KBM-7 (cell line): ENCODE data around the gene CCDC107.

ENCODE experiments used
- DNase-seq: peaks from one replicate; pipeline ENCODE4 v3.0.0-alpha.2; 2015
- in situ Hi-C: fragments of 300-500 bp; cut with MboI; formaldehyde crosslinking; loops from 2 replicates; pipeline ENCODE4 v1.14.3; 2020; ENCODE audit warnings: low sequenced_read_pairs, low pct_unique_long_range_greater_than_20kb, mixed read lengths

CCDC107 gene

DNA sequence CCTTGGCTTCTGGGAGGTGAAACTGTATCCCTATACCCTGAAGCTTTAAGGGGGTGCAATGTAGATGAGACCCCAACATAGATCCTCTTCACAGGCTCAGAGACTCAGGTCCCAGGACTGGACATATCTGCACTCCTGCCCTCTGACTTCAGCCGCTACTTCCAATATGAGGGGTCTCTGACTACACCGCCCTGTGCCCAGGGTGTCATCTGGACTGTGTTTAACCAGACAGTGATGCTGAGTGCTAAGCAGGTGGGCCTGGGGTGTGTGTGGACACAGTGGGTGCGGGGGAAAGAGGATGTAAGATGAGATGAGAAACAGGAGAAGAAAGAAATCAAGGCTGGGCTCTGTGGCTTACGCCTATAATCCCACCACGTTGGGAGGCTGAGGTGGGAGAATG is 21.0 kb downstream of the CCDC107 start:
- in situ Hi-C loops: no loop called here
- no peak for DNase-seq

DNA sequence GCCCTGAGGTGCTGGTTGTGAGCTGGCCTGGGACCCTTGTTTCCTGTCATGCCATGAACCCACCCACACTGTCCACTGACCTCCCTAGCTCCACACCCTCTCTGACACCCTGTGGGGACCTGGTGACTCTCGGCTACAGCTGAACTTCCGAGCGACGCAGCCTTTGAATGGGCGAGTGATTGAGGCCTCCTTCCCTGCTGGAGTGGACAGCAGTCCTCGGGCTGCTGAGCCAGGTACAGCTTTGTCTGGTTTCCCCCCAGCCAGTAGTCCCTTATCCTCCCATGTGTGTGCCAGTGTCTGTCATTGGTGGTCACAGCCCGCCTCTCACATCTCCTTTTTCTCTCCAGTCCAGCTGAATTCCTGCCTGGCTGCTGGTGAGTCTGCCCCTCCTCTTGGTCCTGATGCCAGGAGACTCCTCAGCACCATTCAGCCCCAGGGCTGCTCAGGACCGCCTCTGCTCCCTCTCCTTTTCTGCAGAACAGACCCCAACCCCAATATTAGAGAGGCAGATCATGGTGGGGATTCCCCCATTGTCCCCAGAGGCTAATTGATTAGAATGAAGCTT is 21.8 kb downstream of the CCDC107 start:
- in situ Hi-C loops: no loop called here
- no peak for DNase-seq

DNA sequence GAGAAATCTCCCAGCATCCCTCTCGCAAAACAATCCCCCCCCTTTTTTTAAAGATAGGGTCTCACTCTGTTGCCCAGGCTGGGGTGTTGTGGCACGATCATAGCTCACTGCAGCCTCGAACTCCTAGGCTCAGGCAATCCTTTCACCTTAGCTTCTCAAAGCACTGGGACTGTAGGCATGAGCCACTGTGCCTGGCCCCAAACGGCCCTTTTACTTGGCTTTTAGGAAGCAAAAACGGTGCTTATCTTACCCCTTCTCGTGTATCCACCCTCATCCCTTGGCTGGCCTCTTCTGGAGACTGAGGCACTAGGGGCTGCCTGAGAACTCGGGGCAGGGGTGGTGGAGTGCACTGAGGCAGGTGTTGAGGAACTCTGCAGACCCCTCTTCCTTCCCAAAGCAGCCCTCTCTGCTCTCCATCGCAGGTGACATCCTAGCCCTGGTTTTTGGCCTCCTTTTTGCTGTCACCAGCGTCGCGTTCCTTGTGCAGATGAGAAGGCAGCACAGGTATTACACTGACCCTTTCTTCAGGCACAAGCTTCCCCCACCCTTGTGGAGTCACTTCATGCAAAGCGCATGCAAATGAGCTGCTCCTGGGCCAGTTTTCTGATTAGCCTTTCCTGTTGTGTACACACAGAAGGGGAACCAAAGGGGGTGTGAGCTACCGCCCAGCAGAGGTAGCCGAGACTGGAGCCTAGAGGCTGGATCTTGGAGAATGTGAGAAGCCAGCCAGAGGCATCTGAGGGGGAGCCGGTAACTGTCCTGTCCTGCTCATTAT is 22.4 kb downstream of the CCDC107 start:
- no peak for DNase-seq
- in situ Hi-C loops: no loop called here

DNA sequence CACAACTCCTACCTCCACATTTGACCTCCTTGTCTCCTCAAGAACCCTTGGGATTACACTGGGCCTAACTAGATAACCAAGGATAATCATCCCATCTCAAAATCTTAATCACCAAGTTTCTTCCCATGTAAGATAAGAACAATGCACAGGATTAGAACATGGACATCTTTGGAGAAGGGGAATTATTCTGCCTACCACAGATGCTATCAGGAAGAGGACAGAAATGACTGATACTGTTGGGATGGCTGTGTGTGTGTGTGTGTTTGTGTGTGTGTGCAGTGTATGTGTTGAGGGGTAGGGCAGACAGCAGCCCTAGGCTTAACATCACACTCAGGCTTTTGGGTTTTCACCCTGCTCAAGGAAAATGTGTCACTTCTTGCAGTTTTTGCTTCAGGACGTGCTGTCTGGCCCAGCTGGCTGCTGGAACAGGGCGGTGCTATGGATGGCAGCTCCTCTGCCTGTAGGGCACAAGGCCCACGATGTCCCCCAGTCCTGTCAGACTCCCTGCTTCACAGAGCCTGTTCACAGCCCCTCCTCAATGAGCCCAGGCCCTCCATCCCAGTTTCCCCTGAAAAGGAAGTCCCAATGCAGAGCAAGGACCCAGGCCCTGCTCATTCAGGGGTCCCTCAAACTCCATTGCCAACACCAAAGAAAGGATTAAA is 23.4 kb downstream of the CCDC107 start:
- DNase-seq: no peak
- in situ Hi-C loops: no loop called here

DNA sequence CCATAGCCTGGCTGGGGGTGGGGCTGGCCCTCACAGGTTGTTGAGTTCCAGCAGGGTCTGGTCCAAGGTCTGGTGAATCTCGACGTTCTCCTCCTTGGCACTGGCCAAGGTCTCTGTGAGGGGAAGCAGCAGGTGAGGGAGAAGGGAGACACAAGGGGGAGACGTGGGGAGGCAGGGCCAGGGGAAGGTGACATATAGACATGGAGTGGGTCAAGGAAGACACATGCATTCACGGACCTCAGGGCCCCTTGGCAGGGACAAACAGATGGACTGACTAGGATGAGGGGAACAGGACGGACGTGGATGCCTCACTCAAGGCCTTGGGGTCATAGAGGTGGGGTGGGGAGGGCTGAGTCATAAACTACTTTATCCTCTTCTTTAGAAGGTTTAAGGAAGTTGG is 24.0 kb downstream of the CCDC107 start:
- no peak for DNase-seq
- in situ Hi-C loops: no loop called here

DNA sequence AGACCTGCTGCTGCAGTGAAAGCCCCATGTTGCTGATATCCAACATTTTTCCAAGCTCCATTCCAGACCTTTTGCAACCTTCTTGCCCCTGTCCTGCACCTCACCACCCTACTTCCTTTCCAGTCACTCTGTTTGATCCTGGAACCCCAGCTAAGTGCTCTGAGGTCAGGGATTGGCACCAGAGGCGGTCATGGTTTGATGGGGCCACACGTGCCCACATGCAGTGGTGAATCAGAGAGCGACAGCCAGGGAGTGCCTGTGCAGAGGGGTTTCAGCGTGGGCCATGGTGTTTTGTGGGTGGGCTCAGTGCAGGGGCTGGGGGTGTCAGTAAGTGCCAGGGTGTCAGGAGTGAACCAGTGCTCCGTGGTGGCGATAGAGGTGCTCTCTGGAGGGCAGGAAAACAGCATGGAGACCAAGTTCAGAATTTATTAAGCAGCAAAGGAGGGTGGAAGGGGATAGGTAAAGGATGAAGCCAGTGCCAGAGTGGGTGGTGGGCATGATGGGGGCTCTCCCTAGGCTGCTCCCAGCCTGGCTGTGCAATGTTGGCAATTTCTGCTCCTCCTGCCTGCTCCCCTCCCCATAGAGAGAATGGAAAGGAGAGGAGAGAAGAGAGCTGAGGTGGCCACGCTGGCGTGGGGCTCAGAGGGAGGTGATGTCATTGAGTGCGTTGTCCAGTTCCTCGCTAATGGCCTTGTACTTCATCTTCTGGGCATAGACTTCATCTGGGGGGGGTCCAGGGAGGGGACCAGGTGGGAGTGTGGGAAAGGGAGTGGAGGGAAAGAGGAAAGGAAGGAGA is 24.6 kb downstream of the CCDC107 start:
- in situ Hi-C loops: no loop called here
- DNase-seq: no peak

DNA sequence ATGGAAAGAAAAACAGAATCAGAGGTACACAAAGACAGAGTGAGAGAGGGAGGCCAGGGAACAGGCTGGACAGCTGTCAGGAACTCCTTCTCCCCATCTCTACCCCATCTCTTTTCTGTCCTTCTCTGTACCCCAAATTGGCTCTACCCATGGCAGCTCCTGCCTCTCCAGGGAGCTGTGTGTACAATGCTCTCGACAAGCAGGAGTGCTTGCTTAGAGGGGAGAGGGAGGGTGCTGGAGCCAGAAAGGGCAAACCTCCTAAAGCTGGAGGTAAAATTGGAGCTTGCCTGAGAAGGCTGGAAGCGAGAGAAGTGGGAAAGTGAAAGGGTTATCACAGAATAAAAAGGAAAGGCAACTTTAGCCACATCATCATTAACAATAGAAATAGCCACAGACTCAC is 25.2 kb downstream of the CCDC107 start:
- in situ Hi-C loops: no loop called here

DNA sequence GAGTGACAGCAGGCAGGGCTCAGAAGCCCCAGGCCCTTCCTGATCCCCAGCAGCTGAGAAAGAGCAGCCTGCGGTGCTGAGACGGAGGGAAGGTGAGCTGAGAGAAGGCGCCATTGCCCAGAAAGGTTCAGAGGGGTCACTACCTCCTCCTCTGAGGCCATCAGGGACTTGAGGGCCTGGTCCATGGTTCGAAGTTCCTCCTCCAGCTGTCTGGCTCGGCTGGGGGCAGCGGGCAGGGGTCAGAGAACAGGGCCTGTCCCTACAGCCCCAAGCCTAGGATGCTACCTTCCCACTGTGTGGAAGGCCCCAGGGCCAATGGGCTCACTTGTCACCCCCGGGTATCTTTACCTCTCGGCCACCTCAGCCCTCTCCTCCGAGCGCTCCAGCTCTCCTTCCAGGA is 26.8 kb downstream of the CCDC107 start:
- in situ Hi-C loops: no loop called here

More for the DNA sequence above, 25.2 kb downstream of the CCDC107 start:
- DNase-seq: no peak

DNA sequence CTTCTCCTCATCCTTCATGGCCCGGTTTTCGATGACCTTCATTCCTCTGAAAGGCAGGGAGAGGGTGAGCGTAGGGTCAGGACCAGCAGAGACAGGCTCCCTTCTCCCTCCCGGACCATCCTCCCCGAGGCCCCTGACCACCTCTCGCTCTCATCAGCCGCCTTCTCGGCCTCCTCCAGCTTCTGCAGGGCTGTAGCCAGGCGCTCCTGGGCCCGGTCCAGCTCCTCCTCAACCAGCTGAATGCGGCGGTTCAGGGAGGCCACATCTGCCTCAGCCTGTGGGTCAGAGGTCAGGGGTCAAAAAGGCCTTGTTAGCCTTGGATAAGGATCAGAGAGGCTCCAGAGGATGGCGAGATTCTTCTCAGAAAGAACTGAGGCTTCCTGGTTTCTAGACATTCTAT is 27.4 kb downstream of the CCDC107 start:
- no peak for DNase-seq
- in situ Hi-C loops: no loop called here

More for the DNA sequence above, 26.8 kb downstream of the CCDC107 start:
- DNase-seq: no peak

DNA sequence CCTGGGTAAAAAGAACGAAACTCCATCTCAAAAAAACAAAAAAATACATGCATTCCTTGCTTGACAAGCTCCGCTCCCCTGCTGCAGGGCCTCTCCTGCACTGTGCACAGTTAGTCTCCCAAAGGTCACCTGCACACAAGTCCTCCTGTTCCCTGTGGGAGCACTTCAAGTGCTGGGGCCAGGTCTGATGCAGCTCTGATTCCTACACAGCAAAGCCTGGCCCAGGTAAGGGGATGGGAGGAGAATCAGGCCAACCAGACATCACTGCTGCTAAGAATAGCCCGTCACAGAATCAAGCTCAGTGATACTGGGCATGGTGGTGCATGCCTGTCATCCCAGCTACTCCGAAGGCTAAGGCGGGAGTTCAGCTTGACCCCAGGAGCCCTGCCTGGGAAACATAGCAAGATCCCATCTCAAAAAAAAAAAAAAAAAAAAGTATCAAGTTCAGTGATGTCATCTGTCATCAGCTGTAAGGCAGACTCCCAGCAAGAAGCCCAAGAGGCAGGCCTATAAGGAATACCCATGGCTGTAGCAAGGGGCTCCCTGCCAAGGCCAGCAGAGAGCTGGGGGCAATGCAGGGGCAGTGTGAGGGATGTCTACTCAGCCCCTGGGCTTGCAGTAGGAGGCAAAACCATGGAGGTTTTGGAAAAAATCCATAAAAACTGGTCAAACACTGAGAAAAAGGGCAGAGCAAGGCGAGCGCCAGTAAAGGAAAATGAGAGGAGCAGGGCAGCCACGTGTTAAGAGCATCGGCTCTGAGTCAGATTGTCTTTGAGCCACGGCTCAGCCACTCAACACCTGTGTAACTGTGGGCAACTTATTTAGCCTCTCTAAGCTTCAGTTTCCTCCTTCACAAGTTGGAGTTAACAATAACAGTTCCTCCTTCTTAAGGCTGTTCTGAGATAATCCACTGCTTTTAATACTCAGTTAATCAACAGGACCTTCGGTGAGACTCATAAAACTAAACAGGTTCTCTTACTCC is 28.4 kb downstream of the CCDC107 start:
- in situ Hi-C loops: no loop called here
- no peak for DNase-seq

DNA sequence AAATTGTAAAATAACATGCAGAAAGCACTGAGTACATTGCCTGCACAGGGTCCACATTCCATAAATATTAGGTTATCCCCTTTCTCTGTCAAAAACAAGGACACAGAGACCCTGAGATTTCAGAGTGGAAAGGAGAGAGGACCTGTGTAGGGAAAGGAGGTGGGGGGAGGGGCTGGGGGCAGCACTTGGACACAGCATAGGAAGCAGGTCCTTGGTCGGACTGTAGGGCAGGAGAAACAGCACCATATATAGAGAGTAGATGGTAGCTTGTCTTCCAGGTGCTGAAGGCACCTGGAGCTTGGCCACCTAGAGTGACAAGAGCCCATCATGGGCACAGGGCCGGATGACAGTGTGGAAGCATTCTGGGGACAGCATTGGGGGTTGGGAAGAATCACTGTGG is 29.2 kb downstream of the CCDC107 start:
- no peak for DNase-seq
- in situ Hi-C loops: no loop called here

DNA sequence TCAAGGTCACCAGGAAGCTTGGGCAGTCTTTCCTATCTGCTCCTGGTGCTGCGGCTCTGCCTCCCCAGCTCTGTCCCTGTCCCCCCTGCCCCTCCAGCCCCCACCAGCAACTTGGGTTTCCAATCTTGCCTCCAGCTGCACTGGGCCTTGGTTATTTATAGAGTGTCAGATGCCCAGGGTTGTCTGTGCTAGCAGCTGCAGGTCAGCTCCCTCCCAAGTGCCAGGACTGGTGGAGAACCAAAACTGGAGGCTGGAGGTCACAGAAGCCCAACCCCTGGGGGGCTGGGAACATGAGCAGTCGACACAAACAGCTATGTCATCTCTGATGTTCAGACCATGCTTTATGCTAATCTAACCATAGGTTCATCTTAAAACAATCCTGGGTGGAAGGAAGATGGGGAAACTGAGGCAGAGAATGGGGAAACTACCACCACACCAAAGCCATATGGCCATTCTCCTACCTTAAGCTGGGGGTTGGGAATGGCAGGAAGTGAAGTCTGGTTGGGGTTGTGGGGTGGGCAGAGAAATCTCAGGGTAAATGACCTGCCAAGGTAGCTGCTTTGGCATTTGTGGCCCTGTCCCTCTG is 30.0 kb downstream of the CCDC107 start:
- no peak for DNase-seq
- in situ Hi-C loops: no loop called here

DNA sequence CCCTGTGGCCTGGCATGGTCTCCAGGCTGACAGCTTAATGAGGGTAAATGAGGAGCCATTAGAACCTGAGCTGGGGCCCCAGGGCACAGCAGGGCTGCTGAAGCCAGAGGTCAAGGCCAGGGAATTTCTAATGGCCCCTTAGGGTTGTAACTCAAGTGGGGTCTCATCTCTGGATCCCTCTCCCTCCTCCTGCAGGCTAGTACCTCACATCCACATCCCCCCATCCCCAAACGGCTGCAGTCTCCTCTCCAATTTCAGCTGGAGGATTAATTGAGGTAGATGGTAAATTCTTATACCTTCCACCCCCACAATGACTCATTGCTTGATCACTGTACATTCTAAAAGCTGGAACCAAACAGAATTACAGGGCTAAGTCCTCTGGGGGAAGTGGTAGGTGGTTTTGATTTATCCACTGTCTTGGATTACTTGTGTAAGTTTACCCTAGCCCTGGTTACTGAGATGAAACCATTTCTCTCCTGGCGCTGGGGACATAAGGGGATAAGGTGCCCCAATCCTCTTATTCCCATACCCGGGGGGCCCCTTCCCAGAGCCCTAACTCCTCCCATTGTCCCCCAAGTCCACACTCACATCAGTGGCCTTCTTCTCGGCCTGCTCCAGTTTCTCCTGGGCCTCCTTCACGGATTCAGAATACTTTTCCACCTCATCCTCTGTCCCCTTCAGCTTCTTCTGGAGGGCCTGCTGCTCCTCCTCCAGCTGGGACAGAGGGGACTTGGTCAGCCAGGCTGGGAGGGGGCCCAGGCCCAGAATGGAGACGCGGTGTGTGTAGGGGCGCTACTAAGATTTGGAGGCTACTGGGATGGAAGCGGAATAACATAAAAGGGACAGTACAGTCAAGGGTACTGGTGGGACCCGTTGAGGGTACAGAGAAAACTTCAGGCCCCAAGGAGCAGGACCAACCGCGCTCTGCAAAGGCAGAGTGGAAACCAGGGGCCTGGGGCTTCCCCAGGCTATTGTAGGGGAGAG is 30.8 kb downstream of the CCDC107 start:
- in situ Hi-C loops: no loop called here
- no peak for DNase-seq

DNA sequence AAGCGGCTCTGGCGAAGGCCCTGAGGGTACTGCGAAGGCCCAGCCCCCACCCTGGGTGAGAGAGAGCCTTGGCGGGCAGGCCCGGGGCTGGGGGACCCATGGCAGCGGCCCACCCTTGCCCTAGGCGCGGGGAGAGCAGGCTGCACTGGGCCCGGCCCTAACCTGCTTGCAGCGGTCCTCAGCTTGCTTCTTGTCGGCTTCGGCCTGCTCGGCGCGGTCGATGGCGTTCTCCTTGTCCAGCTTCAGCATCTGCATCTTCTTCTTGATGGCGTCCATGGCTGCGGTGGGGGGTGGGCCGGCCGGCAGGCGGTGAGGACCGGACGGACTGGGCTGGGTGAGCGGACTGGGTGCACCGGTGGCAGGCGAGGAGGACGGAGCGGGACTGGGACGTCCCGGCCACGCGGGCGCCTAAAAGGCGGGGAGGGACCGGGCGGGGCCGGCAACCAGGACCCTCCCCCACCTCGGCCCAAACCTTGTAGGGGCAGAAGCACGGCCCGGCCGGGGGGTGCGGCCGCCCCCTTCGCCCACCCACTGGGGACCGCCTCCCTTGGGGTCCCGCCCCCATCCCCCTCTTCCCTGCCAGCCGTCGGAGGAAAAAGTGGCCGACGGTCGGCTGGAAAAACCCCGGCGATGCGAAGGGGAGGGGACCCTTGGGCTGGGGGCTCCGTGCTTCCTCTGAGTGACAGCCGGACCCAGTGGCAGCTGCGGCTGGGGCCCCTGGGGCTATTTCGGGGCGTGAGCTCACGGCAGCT is 31.6 kb downstream of the CCDC107 start, which contains the start of gene TPM2:
TPM2 (minus strand) TSS at position 384 of the 752 bp plus-strand sequence; CDS start at position 276, 108 bp downstream.
- no peak for DNase-seq

DNA sequence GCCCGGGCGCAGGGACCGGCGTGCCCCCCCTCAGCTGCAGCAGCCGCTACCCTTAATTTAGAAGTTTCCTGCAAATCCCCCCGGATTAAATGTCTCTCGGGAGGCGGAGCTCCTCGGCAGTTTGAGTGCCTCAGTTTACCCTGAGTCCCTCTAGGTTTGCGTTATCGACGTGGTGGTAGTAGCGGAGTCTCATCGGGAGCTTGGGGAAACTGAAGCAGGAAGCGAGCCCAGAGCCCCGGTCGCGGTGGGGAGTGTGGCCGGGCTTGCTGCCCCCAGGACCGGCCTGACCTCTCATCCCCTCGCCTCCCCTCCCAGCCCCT is 32.2 kb downstream of the CCDC107 start:
- no peak for DNase-seq
- in situ Hi-C loops: no loop called here

More for the DNA sequence above, 31.6 kb downstream of the CCDC107 start, which contains the start of gene TPM2:
- in situ Hi-C loops: no loop called here

DNA sequence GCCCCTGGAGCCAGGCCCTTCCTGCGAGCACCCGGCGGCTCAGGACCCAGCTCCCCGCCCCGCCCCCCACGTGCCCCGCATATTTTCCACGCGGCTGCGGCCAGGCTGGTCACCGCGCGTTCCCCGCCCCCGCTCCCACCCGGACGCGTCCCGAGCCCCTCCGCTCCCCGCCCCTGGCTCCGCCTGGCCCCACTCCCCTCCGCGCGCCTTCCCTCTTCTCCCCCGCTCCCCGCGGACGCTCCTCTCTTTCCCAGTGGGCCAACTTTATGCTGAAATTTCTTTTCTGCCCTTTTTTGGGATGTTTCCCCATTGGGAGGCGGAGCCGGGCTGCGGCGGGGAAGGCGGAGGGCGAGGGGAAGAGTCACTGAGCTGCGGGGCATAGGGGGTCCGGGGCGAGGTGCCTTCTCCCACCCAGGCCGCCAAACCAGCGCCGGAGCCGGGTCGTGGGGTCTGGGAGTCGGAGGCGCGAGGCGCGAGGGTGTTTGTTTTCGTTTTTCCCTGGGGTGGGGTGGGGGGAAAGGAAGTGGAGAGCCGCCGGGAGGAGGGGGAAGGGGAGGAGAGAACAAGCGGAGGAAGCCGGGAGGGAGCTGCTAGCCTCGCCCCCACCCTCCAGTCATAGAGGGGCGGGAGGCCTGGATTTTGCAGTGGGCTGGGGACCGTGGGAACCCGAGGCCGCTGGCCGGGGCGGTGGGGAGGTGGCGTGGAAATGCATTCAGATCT is 32.7 kb downstream of the CCDC107 start:
- in situ Hi-C loops: no loop called here
- peak; percentile 62 for DNase-seq
